ENCODE data around the gene GPC6.

Gene GPC6

DNA sequence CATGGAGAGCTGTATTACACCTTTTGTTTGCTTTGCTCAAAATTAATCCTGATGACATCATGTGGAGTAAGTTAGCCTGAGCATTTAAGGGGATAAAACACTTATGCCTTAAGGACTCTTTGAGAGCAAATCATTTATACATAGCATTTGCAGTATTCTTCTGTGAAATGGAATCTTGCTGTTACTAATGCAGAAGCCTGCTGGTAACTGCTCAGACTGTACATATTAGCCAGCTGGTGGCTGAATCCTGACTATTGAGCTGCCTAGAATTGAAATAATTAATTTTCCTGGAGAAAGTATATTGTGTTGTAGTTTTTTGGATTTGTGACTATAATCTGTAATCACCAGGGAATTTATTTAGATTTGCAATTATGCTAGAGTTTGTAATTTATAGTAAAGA lies 363.2 kb downstream of the GPC6 start:
- no peak for DNase-seq (ENCODE audit: low spot score)

DNA sequence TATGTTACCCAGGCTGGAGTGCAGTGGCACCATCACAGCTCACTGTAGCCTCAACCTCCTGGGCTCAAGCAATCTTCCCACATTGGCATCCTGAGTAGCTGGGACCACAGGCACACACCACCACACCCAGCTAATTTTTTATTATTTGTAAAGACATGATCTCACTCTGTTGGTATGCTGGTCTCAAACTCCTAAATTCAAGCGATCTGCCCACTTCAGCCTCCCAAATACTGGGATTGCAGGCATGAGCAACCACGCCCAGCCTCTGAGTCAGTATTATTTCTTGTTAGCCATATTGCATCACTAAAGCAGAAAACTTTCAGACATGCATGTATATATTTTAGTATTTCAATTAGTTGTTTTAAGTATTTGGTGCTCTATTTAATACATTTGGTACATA lies 376.4 kb downstream of the GPC6 start:
- peak; percentile 49 for DNase-seq (ENCODE audit: low spot score)

DNA sequence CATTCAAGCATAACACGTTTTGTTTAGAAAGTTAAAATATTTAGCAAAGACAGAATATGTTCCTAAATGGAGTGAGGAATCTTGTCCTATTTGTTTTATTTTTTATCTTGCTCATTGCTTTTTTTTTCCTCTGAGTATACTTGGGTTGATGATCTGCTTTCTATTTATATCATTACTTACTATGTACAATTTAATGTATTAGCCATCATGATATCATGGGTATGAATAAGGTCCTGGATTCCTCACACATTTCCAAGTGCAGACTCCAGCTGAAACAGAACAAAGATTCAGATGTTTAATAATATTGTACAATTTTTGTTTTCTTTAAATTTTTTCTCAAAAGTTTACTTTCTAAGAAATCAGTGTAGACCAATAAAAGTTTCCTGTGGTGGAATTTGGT lies 388.2 kb downstream of the GPC6 start:
- no peak for DNase-seq (ENCODE audit: low spot score)

DNA sequence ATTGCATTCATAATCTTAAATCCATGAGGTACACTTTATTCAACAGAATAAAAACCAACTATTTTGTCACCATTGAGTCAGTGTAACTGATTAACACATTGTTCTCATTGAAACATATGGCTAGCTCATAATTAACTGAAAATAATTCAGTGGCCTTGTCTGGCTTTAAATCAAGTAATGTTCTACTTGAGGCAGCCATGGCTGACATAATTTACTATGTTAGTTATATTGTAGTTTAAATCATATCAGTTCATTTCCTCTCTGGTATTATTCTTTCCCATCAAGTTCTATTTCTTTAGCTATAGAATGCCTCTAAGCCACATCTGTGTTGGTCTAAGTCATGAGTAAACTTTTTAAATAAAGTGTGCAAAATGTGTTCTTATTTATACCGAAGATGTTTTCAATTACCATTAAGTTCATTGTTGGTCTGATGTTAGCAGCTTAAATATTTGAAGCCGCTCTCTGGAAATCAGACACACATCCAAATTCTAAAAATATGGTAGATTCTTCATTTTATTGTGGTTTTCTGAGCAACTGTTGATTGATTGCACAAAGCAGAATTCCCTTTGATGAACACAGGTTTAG lies 393.7 kb downstream of the GPC6 start:
- DNase-seq (ENCODE audit: low spot score): peak; percentile 16

DNA sequence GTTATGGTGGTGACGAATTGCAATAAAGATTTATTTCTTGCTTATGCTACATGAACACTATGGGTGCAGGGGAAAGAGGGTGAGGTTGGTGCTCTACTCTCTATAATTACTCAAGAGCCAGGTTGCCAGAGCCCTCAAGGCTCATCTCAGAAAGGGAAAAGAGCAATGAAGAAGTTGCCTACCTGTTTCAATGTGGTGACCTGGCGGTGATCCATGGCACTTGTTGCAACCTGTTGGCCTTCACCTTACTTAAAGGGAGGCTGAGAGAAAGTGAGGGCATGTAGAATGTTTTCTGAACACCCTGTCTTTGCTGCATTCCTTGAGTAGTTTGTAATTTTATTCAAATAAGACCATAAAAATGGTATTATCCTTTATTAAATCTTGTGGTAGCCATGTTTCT lies 394.4 kb downstream of the GPC6 start:
- no peak for DNase-seq (ENCODE audit: low spot score)

DNA sequence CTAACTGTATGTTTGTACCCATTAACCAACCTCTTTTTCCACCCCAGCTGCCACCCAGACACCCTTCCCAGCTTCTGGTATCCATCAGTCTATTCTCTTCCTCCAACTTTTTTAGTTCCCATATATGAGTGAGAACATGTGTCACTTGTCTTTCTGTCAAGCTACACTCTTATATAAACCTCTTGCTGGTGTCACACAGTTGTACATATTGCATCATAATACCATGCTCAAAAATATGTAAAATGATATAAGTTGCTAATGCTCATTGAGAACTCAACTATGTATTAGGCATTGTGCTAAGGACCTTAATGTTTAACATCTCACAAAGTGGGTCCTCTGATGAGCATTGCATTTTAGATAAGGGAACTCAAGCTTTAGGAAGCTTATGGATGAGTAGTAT lies 395.4 kb downstream of the GPC6 start:
- no peak for DNase-seq (ENCODE audit: low spot score)

DNA sequence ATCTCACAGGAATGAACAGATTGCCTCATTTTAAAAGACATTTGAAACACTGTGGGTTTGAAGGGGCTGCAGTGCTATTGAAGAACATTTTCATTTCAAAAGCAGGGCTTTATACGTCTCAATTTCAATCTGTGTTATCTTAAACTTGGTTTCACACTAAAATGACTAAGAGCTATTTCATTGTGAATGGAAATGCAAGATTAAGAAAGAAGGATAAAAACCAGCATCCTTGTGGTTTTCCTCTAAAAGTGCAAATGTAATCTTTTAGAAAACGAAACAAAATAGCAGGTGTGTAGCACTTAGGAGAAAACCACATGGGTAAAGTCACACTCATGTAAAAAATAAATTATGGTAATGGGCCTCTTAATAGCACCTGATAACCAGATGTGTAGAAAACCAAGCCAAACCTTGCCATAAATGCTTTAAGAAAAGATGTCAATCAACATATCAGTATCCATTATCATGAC lies 397.7 kb downstream of the GPC6 start:
- DNase-seq (ENCODE audit: low spot score): no peak

DNA sequence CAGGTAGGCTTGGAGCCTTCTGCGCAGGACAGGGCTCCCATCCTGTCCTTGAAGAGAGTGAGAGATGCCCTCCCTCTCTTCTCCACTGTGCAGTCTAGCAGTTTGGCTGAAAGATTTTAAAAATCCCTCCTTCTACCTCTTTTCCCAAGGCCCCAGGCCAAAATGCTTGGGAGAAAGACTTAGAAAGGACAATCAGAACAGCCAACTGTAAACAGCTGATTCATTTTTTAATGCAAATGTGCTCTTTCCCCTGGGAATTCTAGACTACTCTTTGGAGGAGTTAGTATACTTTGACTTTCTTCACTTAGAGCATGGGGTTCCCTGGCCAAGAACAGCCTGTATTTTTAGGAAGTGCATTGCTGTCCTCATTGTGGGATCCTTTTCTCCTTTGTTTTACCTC lies 398.9 kb downstream of the GPC6 start:
- DNase-seq (ENCODE audit: low spot score): no peak

DNA sequence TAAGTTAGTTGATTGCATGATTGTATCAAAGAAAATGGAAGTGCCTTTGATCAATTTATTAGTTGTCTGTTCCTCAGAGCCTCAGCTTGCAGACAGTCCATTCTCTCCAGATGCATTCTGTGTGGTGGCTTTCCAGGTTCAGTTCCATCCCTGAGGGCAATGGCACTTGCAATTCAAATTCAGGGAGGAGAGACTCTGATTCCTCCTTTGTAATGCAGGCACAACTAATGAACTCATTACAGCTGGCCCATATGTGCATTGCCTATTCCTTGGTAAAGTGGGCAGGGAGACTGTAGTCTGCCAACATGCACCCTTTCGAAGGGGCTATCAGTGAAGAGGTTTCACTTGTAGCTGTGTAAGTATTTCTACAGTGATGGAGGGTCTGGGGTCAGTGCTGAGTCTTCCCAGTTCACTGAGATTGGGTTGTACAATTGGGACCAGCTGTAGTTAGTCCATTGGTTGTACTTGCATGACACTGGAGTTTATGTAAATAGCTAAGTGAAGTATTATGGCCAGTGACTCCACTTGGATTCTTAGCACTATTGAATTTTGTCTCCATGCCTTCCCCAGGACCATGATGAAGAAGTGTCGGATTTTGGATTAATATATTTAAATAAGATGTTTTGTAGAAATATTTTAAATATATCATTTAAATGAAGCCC lies 401.7 kb downstream of the GPC6 start:
- no peak for DNase-seq (ENCODE audit: low spot score)

DNA sequence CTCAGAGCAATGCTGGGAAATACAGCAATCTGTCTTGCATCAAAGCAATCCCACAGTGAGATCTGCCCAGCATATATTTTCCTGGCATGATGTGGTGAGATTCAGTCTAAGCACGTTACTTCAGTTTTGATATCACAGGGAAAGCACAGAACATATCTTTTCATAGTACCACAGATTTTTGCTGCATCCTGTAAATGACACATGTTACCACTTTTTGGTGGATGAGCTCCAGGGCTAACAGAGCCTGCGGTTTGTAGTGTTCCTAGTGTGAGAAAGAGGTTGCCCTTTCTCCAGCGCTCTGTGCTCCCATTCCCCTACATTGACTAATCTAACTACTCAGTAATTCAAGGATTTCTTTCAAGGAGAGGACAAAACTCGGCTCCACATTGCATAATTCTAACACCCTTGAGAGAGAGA lies 409.0 kb downstream of the GPC6 start:
- peak; percentile 71 for DNase-seq (ENCODE audit: low spot score)

DNA sequence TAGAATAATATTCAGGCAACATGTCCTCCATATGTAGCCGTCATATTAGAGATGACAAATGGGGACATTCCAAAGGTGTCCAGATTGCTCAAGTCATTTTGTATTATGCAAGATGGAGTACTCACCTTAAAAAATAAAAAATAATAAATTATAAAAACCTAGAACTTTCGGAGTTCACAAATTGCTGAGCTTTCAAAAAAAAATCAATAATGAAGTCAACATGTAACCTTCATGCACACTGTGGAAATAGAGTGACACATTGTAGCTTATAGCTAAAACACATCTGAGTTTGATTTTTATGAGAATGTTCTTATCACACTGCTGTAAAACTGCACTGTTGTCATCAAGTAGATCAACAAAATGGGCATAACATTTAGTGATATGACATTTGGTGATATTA lies 411.2 kb downstream of the GPC6 start:
- no peak for DNase-seq (ENCODE audit: low spot score)

DNA sequence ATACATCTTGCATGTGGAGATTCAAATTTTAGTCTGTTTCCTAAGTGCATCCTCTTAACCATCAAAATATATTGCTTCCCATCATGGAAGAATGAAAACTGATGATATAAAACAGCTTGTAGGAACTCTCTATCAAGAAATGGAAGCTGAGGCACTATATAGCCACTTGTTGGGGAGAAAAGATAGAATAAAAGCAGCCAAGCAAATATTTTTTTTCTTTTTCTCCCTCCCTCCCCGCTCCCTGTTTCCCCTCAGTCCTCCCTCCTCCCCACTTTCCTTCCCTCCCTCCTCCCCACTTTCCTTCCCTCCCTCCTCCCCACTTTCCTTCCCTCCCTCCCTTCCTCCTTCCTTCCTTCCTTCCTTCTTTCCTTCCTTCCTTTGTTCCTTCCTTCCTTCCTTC lies 413.8 kb downstream of the GPC6 start:
- no peak for DNase-seq (ENCODE audit: low spot score)

DNA sequence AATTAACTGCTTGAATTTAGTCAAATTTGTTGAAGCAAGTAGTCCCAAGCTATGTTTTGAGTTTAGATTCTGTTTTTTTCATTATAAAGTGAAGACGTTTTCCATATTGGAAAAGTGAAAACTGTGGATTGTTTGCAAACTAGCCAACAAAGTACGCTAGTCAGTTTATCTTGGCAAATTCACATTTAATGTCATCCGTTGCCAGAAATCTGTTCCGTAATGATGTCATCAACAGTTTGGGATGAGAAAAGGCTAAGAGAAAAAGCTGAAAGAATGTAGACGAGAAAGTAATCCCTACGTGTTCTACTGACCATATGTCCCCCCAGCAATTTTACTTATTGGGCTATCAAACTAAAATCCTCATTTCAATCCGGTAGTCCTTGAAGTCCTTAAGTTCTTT lies 419.6 kb downstream of the GPC6 start:
- DNase-seq (ENCODE audit: low spot score): no peak

DNA sequence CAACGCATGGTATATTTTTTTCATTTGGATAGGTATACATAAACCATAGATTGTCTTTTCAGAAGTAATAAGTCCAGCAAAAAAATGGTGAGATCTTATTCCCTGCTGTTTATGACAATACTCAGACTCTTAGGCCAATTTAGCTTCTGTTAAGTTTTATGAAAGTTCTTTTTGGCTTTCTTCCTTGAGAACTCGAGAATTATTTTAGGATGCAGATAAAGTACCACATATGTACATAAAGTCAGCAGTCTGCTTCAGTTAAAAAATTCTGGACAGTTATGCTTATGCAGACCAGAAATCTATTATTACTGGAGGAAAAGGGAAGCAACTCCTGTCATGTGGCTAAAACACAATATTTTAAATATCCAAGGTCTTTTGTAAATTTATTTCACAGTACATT lies 422.9 kb downstream of the GPC6 start:
- no peak for DNase-seq (ENCODE audit: low spot score)

DNA sequence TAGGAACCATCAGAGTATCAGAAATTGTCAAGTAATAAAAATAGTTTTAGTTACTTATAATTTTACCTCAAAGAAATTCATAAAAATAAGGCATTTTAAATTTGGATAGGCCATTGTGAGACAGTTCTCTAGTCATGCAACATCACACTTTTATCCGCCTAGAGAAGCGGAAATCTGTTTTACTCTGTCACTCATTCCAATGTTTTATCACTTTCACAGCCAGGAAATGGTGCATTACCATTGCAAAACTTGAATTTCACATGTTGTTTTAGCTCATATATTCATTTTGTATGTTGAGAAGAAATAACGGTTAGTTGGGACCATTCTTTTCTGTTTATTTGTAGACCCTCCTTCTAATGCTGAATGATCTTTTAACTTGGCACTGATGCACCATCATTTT lies 427.2 kb downstream of the GPC6 start:
- no peak for DNase-seq (ENCODE audit: low spot score)

DNA sequence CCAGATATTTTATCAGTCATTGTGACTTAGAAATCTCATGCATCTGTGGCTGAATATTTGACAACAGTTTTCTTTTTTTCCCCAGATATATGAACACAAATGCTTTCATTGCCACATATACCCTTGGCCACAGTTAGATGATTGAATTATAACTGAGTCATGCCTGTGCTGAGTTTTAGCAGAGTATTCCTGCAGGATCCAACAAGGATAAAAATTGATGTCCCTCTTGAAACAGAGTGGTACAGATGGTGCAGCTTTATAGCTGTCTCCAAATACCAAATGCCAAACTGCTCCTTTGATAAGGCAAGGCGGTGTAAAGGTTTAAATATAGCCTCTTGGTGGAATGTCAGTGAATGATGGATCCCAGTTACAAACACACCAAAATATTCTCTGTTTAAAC lies 428.5 kb downstream of the GPC6 start:
- no peak for DNase-seq (ENCODE audit: low spot score)

DNA sequence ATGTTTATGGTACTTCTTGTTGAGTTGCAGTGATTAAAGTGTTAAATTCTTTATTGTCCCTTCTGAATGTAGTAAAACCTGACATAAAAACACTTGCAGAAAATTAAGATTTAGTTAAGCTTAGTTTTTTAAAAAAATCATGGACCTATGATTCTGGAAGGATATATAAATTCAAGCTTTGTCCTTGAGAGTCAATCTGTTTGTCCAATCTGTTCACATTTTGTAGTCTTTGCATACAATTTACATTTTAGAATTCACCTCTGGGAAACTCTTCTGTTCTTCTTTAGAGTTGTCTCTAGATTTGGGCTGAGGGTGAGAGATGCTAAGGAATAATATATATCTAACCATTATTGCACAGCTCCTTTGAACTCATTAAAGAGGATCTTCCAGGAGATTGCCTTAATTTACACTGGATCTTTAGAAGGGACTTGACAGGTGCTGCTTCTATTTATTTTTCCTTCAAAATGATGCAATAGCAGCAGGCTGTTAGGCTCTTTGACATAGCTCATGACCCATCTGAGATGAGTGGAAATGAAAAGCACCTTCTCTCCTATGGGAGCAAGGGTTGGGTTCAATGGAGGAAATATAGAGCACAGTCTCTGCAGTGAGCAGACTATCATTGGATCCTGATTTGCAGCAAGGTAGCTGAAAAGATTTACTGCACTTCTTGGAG lies 433.9 kb downstream of the GPC6 start:
- no peak for DNase-seq (ENCODE audit: low spot score)

DNA sequence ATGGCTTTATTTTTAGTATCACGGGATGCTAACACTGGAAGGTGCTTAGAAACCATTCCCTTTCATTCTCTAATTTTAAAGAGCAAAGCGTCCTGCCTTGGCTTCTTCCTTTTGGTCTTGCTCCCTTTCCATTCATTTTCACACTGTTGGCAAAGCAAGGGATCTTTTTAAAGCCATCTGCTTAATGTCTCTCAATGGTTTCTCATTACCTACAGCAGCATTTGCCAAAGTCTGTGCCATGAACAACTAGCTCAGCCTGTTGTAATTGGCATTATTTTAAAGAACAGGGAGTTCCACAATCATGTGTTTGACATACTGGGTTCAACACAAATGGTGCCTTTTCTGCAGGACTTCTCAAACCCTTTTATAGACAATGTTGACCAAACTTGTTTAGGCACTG lies 444.3 kb downstream of the GPC6 start:
- no peak for DNase-seq (ENCODE audit: low spot score)

DNA sequence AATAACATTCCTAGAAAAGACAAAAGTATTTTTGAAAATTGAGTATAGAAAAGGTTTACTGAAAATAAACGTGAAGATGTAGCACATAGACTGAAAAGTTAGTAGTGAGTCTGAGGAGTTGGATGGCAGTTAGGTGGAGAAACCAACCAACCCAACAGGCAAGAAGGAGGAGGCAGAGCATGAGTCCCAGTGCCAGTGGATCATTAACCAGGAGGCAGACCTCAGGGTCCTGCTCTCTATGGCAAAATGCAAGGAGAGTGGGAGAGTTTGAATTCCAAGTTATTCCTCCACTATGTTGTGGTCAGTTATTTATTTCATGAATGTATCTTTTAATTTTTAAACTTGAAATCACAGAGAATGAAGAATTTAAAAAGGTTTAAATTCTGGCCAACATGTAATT lies 446.4 kb downstream of the GPC6 start:
- no peak for DNase-seq (ENCODE audit: low spot score)

DNA sequence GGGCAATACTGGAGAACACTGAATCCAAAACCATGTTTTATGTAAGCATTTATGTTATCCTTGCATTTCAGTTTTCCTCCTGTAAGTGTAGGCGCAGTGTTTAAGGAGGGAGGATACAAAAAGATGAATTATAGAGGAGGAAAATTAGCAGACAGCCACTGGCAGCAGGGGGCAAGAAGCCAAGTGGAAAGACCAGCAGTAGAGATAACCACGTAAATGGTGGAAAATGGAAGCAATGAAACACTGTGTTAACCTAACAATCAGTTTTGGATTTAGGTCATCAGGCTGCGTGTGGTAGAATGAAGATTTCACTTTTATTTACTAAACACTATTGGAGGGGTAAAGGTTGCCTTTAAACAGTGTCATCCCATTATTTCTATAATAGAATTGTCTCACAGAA lies 447.3 kb downstream of the GPC6 start:
- no peak for DNase-seq (ENCODE audit: low spot score)

DNA sequence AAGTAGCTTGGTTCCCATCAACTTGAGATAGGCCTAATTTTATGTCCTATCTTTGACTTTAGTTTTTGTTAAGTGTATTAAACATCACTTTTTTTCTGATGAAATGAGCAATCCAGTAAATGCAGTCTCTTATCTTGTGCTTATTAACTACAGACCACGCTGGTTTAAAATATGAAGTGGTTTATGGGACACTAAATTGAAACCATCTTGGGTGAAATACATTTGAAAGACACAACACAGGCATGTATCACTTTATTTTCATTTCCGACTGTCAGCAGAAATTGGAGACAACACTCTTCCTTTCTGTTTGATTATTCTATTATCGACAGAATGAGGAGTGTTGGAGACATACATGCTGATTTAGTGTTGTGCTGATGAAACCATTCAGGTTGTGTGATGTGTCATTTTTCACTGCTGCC lies 447.7 kb downstream of the GPC6 start:
- no peak for DNase-seq (ENCODE audit: low spot score)

DNA sequence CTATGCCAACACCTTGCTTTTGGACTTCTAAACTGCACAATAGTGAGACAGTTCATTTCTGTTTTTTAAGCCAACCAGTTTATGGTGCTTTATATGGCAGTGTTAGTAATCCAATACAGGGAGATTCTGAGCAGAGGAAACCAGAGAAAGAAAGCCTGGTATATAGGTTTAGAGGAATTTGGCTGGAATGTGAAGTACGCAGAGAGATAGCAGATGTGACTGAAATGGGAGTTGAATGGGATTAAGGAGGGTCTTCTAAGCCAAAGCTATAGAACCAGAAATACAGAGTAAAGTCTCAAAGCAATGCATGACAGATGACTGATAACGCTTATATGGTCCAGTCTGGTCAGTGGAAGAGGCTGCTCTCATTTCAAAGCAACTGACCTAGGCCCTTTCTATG lies 453.7 kb downstream of the GPC6 start:
- DNase-seq (ENCODE audit: low spot score): no peak

DNA sequence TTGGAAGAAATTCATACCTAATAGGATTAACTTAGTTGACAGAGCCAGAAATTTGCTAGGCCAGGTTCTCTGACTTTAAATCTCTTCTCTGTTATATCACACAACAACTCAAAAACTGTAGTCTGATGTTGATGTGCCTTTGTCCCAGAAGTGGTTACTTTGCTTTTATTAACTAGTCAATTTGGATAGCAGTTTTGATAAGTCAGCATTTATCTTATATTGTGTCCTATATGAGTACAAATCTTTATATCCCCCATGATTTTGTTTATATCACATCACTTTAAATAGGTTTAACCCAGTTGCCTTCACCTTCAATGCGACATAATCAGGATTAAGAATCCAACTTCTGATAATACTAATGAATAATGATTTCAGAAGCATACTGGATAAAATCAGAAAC lies 459.3 kb downstream of the GPC6 start:
- no peak for DNase-seq (ENCODE audit: low spot score)

DNA sequence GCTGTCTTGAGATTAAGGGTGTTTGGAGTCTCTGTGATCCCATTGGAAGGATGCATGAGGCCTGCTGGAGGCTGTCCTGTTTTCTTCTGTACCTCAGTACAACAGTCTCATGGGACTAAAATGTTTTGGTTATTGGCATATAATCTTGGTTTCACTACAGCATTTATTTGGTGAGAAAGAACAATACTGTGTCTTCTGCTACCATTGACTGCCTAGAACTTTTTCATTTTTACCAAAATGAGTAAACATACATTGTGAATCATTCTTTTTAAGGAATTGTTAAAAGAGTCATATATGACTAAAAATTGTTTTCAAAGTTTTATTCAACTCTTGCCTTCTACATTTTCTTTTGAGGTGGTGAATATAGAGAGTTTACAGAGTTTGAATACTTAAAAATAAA lies 459.8 kb downstream of the GPC6 start:
- DNase-seq (ENCODE audit: low spot score): no peak

Data from AG20443 (cell line).